GM12878 (cell line): ENCODE results near the gene GAMT. TPM values are rescaled to one million over a fixed set of nuclear protein-coding genes. Genes with fewer than 3 reads are reported as not detected.

Experiments
- ATAC-seq: fragments of 200-7000 bp; cut with Tn5 transposase; 3 replicates; pipeline ENCODE4 v1.9.1; 2020; ENCODE audit warnings: mild to moderate bottlenecking, moderate library complexity
- BruUV-seq: library from RNA; stranded (reverse); fragments of 400-500 nt; replicated peaks from 2 replicates; lab custom pipeline; 2021; lab: Mats Ljungman, UMichigan
- CTCF ChIA-PET: fragments of 300-600 bp; sonication (Branson Sonifier 250); formaldehyde crosslinking; extraction: SDS; loops from one replicate; lab custom pipeline; 2021; ENCODE audit warnings: inconsistent platforms; lab: Yijun Ruan, JAX
- POLR2A ChIA-PET: fragments of 350-600 bp; formaldehyde crosslinking; extraction: SDS; loops from one replicate; lab custom pipeline; 2021; ENCODE audit warnings: inconsistent platforms; lab: Charles Lee
- RAD21 ChIA-PET: fragments of 300-600 bp; sonication (Branson Sonifier 250); formaldehyde crosslinking; loops from one replicate; lab custom pipeline; 2023; ENCODE audit warnings: antibody characterized with exemption; ENCODE audit not compliant: unreplicated experiment; lab: Charles Lee
- SMC1A ChIA-PET: fragments of 300-600 bp; sonication (Branson Sonifier 250); formaldehyde crosslinking; loops from one replicate; lab custom pipeline; 2023; ENCODE audit not compliant: unreplicated experiment, uncharacterized antibody; lab: Charles Lee
- DNase-seq: peaks from one replicate; pipeline ENCODE4 v3.0.0-alpha.2; 2011; ENCODE audit warnings: low read depth, low spot score
- FAIRE-seq: peaks from 3 replicates; lab custom pipeline; 2011; peaks lifted over from hg19 to GRCh38; lab: Jason Lieb, UNC
- H2AFZ ChIP-seq: 2 replicates; pipeline ENCODE4 v1.6.0; 2011; ENCODE audit warnings: low read depth, low read length, control low read depth; ENCODE audit not compliant: control insufficient read depth
- H3K27ac ChIP-seq: 2 replicates; pipeline ENCODE4 v1.5.1; 2011; ENCODE audit warnings: control low read depth; ENCODE audit not compliant: control insufficient read depth, insufficient read depth
- H3K27me3 ChIP-seq, 2 experiments: replicated peaks in 1 of 2; 2 replicates each; pipeline versions ENCODE4 v1.6.0 to v1.6.1; 2011; ENCODE audit warnings: low read length in 1 of 2; ENCODE audit not compliant: control insufficient read depth in 2 of 2, insufficient read depth in 2 of 2
- H3K36me3 ChIP-seq, 2 experiments: 2 replicates each; pipeline ENCODE4 v1.5.1; 2011; ENCODE audit warnings: low read length in 1 of 2; ENCODE audit not compliant: control insufficient read depth in 2 of 2, insufficient read depth in 2 of 2
- H3K4me1 ChIP-seq: 2 replicates; pipeline ENCODE4 v1.6.1; 2011; ENCODE audit warnings: mild to moderate bottlenecking, low read length, moderate library complexity, mixed read lengths; ENCODE audit not compliant: control insufficient read depth, insufficient read depth
- H3K4me2 ChIP-seq: 2 replicates; pipeline ENCODE4 v1.6.0; 2011; ENCODE audit warnings: control low read depth; ENCODE audit not compliant: control insufficient read depth, insufficient read depth
- H3K4me3 ChIP-seq: fragments of 200-600 bp; sonication (generic); 2 replicates; pipeline ENCODE4 v1.5.1; 2016
- H3K79me2 ChIP-seq: 2 replicates; pipeline ENCODE4 v1.6.0; 2011; ENCODE audit warnings: low read length; ENCODE audit not compliant: control insufficient read depth, insufficient read depth
- H3K9ac ChIP-seq: 2 replicates; pipeline ENCODE4 v1.8.0; 2011; ENCODE audit warnings: low read length, control low read depth, mixed read lengths; ENCODE audit not compliant: control insufficient read depth, insufficient read depth
- H3K9me3 ChIP-seq: replicated peaks from 3 replicates; pipeline ENCODE4 v1.5.1; 2011; ENCODE audit warnings: mild to moderate bottlenecking, low read length; ENCODE audit not compliant: control insufficient read depth, insufficient read depth
- H4K20me1 ChIP-seq: 2 replicates; pipeline ENCODE4 v1.6.0; 2011; ENCODE audit not compliant: control insufficient read depth, insufficient read depth
- EED ChIP-seq: sonication (generic); IDR thresholded peaks from 2 replicates; pipeline ENCODE4 v1.6.1; 2016; ENCODE audit warnings: antibody characterized with exemption, low read depth
- HDAC2 ChIP-seq: fragments of 200-600 bp; sonication (generic); IDR thresholded peaks from 2 replicates; pipeline ENCODE4 v1.6.1; 2017
- HDAC6 ChIP-seq: fragments of 200-600 bp; sonication (generic); IDR thresholded peaks from one replicate; pipeline ENCODE4 v1.8.0; 2017; ENCODE audit warnings: antibody characterized with exemption; ENCODE audit not compliant: unreplicated experiment
- IKZF2 ChIP-seq, 2 experiments: fragments of 450-650 bp; IDR thresholded peaks; 2 replicates each; pipeline ENCODE4 v1.6.1; 2017; ENCODE audit warnings: mild to moderate bottlenecking in 2 of 2, moderate library complexity in 2 of 2
- MEF2B ChIP-seq: fragments of 450-650 bp; IDR thresholded peaks from 2 replicates; pipeline ENCODE4 v1.6.1; 2018; ENCODE audit warnings: mild to moderate bottlenecking, moderate library complexity; ENCODE audit not compliant: partially characterized antibody, poor library complexity, severe bottlenecking
- NFIC ChIP-seq: IDR thresholded peaks from 2 replicates; pipeline ENCODE4 v1.6.1; 2012; ENCODE audit warnings: low read depth, mild to moderate bottlenecking, inconsistent platforms, low read length, moderate library complexity
- RUNX3 ChIP-seq: IDR thresholded peaks from 2 replicates; pipeline ENCODE4 v1.6.1; 2012; ENCODE audit warnings: low read length, inconsistent platforms
- SREBF1 ChIP-seq: IDR thresholded peaks from 2 replicates; pipeline ENCODE4 v1.6.1; 2012; ENCODE audit warnings: mild to moderate bottlenecking, low read length
- SRF ChIP-seq, 2 experiments: IDR thresholded peaks; 2 replicates each; pipeline ENCODE4 v1.6.1; 2011; ENCODE audit warnings: low read depth in 2 of 2, low read length in 2 of 2, mild to moderate bottlenecking in 1 of 2, moderate library complexity in 1 of 2
- SUZ12 ChIP-seq: fragments of 200-600 bp; sonication (generic); IDR thresholded peaks from one replicate; pipeline ENCODE4 v1.6.1; 2018; ENCODE audit warnings: antibody characterized with exemption, mild to moderate bottlenecking; ENCODE audit not compliant: unreplicated experiment
- WGBS: methylation state at CpG from one replicate; pipeline ENCODE4 v1.1.6; 2016; ENCODE audit warnings: low lambda C conversion rate; ENCODE audit not compliant: insufficient replicate concordance, insufficient coverage; ENCODE audit errors: missing lambda C conversion rate; 5-methylcytosine and 5-hydroxymethylcytosine counted together
- in situ Hi-C: fragments of 300-500 bp; cut with MboI; formaldehyde crosslinking; loops from 9 replicates; pipeline ENCODE4 v1.14.3; 2018; ENCODE audit warnings: mixed read lengths
- intact Hi-C: fragments of 100-400 bp; cut with micrococcal nuclease; formaldehyde crosslinking; loops from one replicate; pipeline ENCODE4 v1.14.2; 2022; ENCODE audit not compliant: unreplicated experiment
- polyA plus RNA-seq, 11 experiments: library from polyadenylated mRNA; depleted of rRNA in 4 of 11; unstranded in 6 of 11; stranded (reverse) in 5 of 11; fragments of >200 nt; fragmentation: Nextera tagmentation in 4 of 11; fragmentation: Illumina TruSeq in 1 of 11; extraction: Ambion mirVana in 4 of 11; extraction: Trizol in 1 of 11; gene quantifications; 1 replicate in 1 of 11; 2 replicates in 10 of 11; pipeline versions ENCODE4 v1.2.1 to v1.2.3, GENCODE V29; 2011 to 2016; ENCODE audit warnings: inconsistent platforms in 2 of 11, missing spikeins in 2 of 11, low read depth in 1 of 11
- total RNA-seq, 4 experiments: library from RNA; depleted of rRNA in 3 of 4; stranded (reverse); fragments of >200 nt in 3 of 4; fragmentation: Illumina TruSeq in 1 of 4; extraction: Trizol in 1 of 4; gene quantifications; 2 replicates each; pipeline versions ENCODE4 v1.2.1 to v1.2.3, GENCODE V29; 2013 to 2021
- TF ChIP-seq, protein P1 (sequence below): fragments of 450-650 bp; IDR thresholded peaks from 2 replicates; pipeline ENCODE4 v1.6.1; 2017; ENCODE audit warnings: mild to moderate bottlenecking, moderate library complexity

Gene GAMT
- total and polyA plus RNA-seq, 10 of the 15 experiments (the other 5 are each of a cell fraction or from before 2014, with no cell fraction given), result 1.6 to 131 (median 38.8) TPM

DNA sequence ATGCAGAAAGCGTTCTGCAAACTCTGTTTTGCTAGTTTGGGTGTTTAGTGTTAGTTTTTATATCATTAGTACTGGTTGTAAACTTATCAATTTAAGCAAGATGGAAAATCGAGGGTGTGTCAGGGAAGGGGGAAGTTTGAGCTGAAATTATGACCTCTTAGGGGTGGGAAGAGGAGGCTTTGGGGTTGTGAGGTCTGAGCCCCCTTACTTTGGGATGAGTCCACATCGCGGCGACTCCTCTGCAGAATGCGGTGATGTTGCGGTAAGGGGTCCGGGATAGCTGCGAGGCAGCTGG lies 18.4 kb downstream of the GAMT start:
- no peak for FAIRE-seq
- H3K9ac ChIP-seq, result no peak overlapping the region
- peaks cover 11% of the 10 kb centered on the region for H3K79me2 ChIP-seq
- no peak for ATAC-seq
- no peak overlapping the region for H3K4me2 ChIP-seq
- in situ Hi-C loops (no loop called here), intact Hi-C loops (loop anchor here (1.0 kb wide), 1 partner anchor 23 kb away; no protein-coding TSS in a partner anchor)
- H3K4me1 ChIP-seq, result no peaks in the 10 kb centered on the region
- H3K36me3 ChIP-seq, result no peaks in the 10 kb centered on the region; a peak in 1 of 4 replicates
- POLR2A ChIA-PET, result interaction anchor here (0.9 to 1.1 kb wide), 2 partner anchors 23 to 29 kb away, joined by 4 to 7 read pairs; no protein-coding TSS in a partner anchor
- H3K4me3 ChIP-seq, result no peak overlapping the region
- no peak overlapping the region for H3K27ac ChIP-seq
- no peak overlapping the region; the same call in 1 of the 2 replicates for H2AFZ ChIP-seq
- 2% methylated on average over 9 of the region's 9 CpGs for WGBS
- DNase-seq, result no peak
- no peak for TF ChIP-seq SRF (IDR thresholded peaks at IDR 0.05; ENCODE audit: low read depth in 2 of 2, low read length in 2 of 2)
- peak; percentile 70 for TF ChIP-seq RUNX3
- no peak for TF ChIP-seq IKZF2 (IDR thresholded peaks at IDR 0.05)
- peak; percentile 17 for TF ChIP-seq EED
- TF ChIP-seq, all 136 proteins: peak for 2
- Histone ChIP-seq H3K9me3 (no peaks in the 10 kb centered on the region), H3K27me3 (no peaks in the 10 kb centered on the region), H4K20me1 (no peaks in the 10 kb centered on the region)
- BruUV-seq, result no TSS peak
- CTCF ChIA-PET, result interaction anchor here (0.7 to 2.8 kb wide), 6 partner anchors 11 to 139 kb away, joined by 3 to 11 read pairs (median 6); no protein-coding TSS in a partner anchor
- SMC1A ChIA-PET, result interaction anchor here (0.9 kb wide), 3 partner anchors 18 to 139 kb away, joined by 3 to 6 read pairs (median 3); no protein-coding TSS in a partner anchor
- RAD21 ChIA-PET, result interaction anchor here (0.6 to 1.0 kb wide), 8 partner anchors 28 to 1093 kb away, joined by 3 to 5 read pairs (median 4); partner anchors contain the start of genes C19orf25 and GADD45B

DNA sequence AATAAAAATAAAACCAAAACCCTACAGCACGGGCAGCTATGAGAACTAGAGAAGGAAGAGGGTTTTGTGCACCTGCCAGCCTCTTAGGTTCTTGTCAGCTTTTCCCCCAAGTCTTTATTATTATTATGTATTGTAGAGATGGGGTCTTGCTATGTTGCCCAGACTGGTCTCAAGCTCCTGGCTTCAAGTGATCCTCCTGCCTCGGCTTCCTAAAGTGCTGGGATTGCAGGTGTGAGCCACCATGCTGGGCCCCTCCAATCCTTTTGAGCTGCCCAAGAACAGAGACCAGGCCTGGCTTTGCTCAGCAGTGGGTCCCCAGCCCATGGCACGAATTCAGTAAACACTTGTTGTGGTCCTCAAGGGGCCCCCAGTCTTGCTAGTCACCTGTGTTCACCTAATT lies 19.1 kb downstream of the GAMT start:
- RAD21 ChIA-PET, result no interaction called here
- peaks cover 11% of the 10 kb centered on the region for H3K79me2 ChIP-seq
- in situ Hi-C loops (no loop called here), intact Hi-C loops (no loop called here)
- POLR2A ChIA-PET, result interaction anchor here (1.1 kb wide), 1 partner anchor 28 kb away, joined by 4 read pairs; no protein-coding TSS in a partner anchor
- TF ChIP-seq SREBF1, result no peak
- no peak for TF ChIP-seq HDAC2
- TF ChIP-seq NFIC, result no peak
- no peak for TF ChIP-seq MEF2B
- no peak for TF ChIP-seq HDAC6
- no peak for TF ChIP-seq SUZ12
- TF ChIP-seq, protein P1, sequence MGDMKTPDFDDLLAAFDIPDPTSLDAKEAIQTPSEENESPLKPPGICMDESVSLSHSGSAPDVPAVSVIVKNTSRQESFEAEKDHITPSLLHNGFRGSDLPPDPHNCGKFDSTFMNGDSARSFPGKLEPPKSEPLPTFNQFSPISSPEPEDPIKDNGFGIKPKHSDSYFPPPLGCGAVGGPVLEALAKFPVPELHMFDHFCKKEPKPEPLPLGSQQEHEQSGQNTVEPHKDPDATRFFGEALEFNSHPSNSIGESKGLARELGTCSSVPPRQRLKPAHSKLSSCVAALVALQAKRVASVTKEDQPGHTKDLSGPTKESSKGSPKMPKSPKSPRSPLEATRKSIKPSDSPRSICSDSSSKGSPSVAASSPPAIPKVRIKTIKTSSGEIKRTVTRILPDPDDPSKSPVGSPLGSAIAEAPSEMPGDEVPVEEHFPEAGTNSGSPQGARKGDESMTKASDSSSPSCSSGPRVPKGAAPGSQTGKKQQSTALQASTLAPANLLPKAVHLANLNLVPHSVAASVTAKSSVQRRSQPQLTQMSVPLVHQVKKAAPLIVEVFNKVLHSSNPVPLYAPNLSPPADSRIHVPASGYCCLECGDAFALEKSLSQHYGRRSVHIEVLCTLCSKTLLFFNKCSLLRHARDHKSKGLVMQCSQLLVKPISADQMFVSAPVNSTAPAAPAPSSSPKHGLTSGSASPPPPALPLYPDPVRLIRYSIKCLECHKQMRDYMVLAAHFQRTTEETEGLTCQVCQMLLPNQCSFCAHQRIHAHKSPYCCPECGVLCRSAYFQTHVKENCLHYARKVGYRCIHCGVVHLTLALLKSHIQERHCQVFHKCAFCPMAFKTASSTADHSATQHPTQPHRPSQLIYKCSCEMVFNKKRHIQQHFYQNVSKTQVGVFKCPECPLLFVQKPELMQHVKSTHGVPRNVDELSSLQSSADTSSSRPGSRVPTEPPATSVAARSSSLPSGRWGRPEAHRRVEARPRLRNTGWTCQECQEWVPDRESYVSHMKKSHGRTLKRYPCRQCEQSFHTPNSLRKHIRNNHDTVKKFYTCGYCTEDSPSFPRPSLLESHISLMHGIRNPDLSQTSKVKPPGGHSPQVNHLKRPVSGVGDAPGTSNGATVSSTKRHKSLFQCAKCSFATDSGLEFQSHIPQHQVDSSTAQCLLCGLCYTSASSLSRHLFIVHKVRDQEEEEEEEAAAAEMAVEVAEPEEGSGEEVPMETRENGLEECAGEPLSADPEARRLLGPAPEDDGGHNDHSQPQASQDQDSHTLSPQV, result no peak
- DNase-seq (no peak), FAIRE-seq (no peak), ATAC-seq (no peak)
- no peaks in the 10 kb centered on the region for H4K20me1 ChIP-seq
- WGBS, result 57% methylated on average over 3 of the region's 3 CpGs
- SMC1A ChIA-PET, result interaction anchor here (1.6 kb wide), 1 partner anchor 138 kb away, joined by 3 read pairs; no protein-coding TSS in a partner anchor
- CTCF ChIA-PET, result interaction anchor here (1.4 to 2.8 kb wide), 4 partner anchors 10 to 138 kb away, joined by 4 to 11 read pairs (median 9); no protein-coding TSS in a partner anchor
- no peaks in the 10 kb centered on the region for H3K4me1 ChIP-seq
- H3K36me3 ChIP-seq, result no peaks in the 10 kb centered on the region; a peak in 1 of 4 replicates
- H3K4me2 ChIP-seq, result no peak overlapping the region
- H3K27me3 ChIP-seq, result no peaks in the 10 kb centered on the region
- no TSS peak for BruUV-seq
- no peak overlapping the region for H3K9ac ChIP-seq
- no peak overlapping the region for H3K4me3 ChIP-seq
- H3K9me3 ChIP-seq, result no peaks in the 10 kb centered on the region
- H2AFZ ChIP-seq, result no peak overlapping the region
- H3K27ac ChIP-seq, result no peak overlapping the region
